ENCODE results near the gene COQ10B. TPM values are rescaled to one million over a fixed set of nuclear protein-coding genes. Genes with fewer than 3 reads are reported as not detected.
"Not testable (repeated sequence)": the region's sequence is repeated elsewhere in the genome, so short reads cannot be mapped to it uniquely, and the experiment has no call there.

COQ10B gene
- total RNA-seq, 2 donors from 2014 or later = 15.8 to 20.1 TPM

DNA sequence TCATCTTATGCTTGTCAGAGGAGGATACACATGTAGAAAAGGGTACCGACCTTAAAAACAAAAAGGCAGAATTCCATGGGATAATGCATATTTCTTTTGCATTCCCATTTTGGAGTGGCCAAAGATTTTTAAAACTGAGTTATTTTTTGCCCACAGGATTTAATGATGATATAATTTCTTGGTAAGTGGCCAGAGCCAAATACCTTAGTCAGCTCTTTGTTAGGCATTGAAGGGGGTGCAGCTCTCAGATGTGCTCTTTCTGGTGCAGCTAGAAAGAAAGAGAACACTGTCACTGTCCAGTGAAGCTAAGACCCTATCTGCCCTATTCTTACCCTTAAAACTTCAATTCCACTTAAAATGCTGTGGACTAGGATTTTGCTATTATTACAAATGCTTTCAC is 10.8 kb downstream of the COQ10B start:
- Mint-ChIP-seq H3K9me3 (no peaks in the 10 kb centered on the region), H3K27ac (no peak overlapping the region), H3K27me3 (no peaks in the 10 kb centered on the region), H3K4me3 (no peak overlapping the region), H3K36me3 (ENCODE audit: low read depth) (peaks cover 91% of the 10 kb centered on the region), H3K4me1 (peaks cover 4% of the 10 kb centered on the region)
- ATAC-seq (replicated peaks) = no peak

DNA sequence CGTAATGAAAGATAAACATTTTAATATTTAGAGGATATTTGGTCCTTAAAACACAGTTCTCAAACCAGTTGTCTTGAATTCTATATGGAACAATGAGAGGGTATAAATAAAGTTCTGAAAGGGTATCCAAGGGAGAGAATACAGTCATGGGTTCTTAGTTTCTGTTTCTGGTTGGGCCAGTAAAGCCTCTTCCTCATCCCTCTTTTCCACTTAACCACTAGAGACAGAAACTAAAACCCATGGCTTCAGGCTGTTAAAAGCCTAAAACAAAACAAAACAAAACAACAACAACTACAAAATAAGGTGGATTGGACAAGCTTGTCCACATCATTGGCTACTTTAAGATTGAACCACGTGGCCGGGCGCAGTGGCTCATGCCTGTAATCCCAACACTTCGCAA is 18.8 kb downstream of the COQ10B start:
- H3K9me3 Mint-ChIP-seq = no peaks in the 10 kb centered on the region
- peak overlapping the region; percentile 48 for H3K27ac Mint-ChIP-seq
- peaks cover 91% of the 10 kb centered on the region for H3K36me3 Mint-ChIP-seq (ENCODE audit: low read depth)
- no peak for ATAC-seq (replicated peaks)
- H3K4me3 Mint-ChIP-seq = no peak overlapping the region
- no peaks in the 10 kb centered on the region for H3K27me3 Mint-ChIP-seq
- H3K4me1 Mint-ChIP-seq = no peaks in the 10 kb centered on the region

DNA sequence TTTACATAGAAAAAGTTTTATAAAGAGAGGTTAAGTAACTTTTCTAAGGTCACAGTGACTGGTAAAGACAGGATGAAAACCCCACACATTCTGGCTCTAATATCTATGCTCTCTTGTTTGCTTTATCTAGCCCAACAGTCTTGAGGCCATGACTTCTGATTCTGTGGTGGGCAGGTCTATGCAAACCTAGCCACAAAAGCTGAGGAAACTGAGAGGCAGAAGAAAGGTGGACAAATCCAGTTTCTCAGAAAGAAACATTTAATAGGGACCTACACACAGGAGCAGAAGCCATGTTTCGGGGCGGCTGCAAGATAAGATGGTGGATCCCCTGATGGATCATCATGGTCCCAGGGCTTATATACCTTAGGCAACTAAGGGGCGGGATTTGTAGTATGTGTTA is 24.4 kb downstream of the COQ10B start:
- H3K27ac Mint-ChIP-seq = peak overlapping the region; percentile 61
- no peak for ATAC-seq (replicated peaks)
- H3K9me3 Mint-ChIP-seq = no peaks in the 10 kb centered on the region
- H3K4me1 Mint-ChIP-seq = peaks cover 8% of the 10 kb centered on the region
- no peaks in the 10 kb centered on the region for H3K27me3 Mint-ChIP-seq
- peaks cover 68% of the 10 kb centered on the region for H3K36me3 Mint-ChIP-seq (ENCODE audit: low read depth)
- H3K4me3 Mint-ChIP-seq = no peak overlapping the region

- peaks cover 9% of the 10 kb centered on the region for H3K4me1 Mint-ChIP-seq
- ATAC-seq (replicated peaks) = no peak
- H3K9me3 Mint-ChIP-seq = no peaks in the 10 kb centered on the region
- H3K4me3 Mint-ChIP-seq = no peak overlapping the region
- H3K27me3 Mint-ChIP-seq = no peaks in the 10 kb centered on the region
- H3K36me3 Mint-ChIP-seq (ENCODE audit: low read depth) = peaks cover 66% of the 10 kb centered on the region
- H3K27ac Mint-ChIP-seq = no peak overlapping the region
Measured at GRCh38 chr2:197480165-197481036, 27.0 kb downstream of the COQ10B start.

DNA sequence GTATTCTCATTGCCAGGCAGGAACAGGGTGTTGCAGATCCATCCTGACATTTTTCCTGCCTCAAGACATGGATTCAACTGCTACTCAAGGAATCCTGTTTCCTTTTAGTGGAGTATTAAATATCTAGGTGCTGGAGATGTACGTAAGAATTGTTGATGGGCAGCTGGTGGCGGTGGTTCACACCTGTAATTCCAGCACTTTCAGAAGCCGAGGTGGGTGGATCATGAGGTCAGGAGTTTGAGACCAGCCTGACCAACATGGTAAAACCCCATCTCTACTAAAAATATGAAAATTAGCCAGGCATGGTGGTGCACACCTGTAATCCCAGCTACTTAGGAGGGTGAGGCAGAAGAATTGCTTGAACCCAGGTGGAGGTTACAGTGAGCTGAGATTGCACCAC is 30.9 kb downstream of the COQ10B start:
- not testable (repeated sequence) for H3K27me3 Mint-ChIP-seq; H3K9me3 Mint-ChIP-seq; H3K27ac Mint-ChIP-seq; ATAC-seq (replicated peaks); H3K4me3 Mint-ChIP-seq; H3K4me1 Mint-ChIP-seq
- peaks cover 71% of the 10 kb centered on the region for H3K36me3 Mint-ChIP-seq (ENCODE audit: low read depth)

DNA sequence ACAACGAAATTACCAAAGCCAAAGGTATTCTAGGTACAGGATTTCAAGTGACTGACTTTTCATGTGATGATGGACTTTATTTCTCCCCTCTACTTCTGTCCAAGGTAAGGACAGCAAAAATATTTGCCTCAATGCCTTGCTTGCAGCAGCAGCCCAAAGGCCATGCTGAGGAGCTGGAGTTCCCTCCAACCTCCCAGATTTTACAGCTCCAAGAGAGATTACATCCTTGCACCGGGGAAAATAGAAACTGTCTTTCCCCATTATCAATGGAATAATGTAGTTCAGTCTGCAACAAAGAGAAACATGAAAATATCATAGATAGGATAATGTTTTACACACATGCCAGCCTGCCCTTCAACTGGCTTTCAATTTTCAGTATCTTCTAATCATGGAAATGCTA is 32.8 kb downstream of the COQ10B start:
- Mint-ChIP-seq H3K27me3 (no peaks in the 10 kb centered on the region), H3K4me3 (no peak overlapping the region), H3K36me3 (ENCODE audit: low read depth) (peaks cover 79% of the 10 kb centered on the region), H3K4me1 (peaks cover 5% of the 10 kb centered on the region), H3K27ac (peak overlapping the region; percentile 78), H3K9me3 (no peaks in the 10 kb centered on the region)
- no peak for ATAC-seq (replicated peaks)

- no peak overlapping the region for H3K4me3 Mint-ChIP-seq
- ATAC-seq (replicated peaks) = no peak
- H3K27ac Mint-ChIP-seq = no peak overlapping the region
- no peaks in the 10 kb centered on the region for H3K27me3 Mint-ChIP-seq
- peaks cover 5% of the 10 kb centered on the region for H3K4me1 Mint-ChIP-seq
- H3K36me3 Mint-ChIP-seq (ENCODE audit: low read depth) = peaks cover 91% of the 10 kb centered on the region
- H3K9me3 Mint-ChIP-seq = no peaks in the 10 kb centered on the region
Measured at GRCh38 chr2:197487385-197487784, 34.0 kb downstream of the COQ10B start.

DNA sequence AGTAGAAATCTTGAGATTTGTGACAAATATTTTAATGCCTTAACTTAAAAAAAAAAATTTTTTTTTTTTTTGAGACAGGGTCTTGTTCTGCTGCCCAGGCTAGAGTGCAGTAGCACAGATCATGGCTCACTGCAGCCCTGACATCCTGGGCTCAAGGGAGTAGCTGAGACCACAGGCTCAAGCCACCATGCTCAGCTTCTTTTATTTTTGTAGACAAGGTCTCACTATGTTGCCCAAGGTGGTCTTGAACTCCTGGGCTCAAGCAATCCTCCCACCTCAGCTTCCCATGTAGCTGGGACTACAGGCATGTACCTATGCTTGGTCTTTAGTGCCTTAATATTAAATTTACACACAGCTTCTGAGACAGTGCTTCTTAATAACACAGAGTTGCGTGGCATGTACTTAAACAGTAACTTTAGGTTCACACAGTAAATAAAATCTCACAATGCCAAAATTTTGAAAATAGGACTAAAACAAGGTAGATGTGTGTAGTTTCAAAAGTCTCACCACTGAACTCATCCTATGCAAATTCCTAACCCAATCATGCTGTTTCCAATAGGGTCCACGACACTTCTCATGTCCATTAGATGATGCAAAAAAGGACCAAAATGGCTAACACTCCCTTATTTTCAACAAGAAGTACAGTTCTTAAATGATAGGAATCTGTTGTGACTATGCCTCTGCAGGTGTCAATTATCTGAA is 42.2 kb downstream of the COQ10B start:
- H3K27ac Mint-ChIP-seq = peak overlapping the region; percentile 28
- peaks cover 13% of the 10 kb centered on the region for H3K4me1 Mint-ChIP-seq
- no peak for ATAC-seq (replicated peaks)
- peaks cover 94% of the 10 kb centered on the region for H3K36me3 Mint-ChIP-seq (ENCODE audit: low read depth)
- H3K4me3 Mint-ChIP-seq = peak overlapping the region; percentile 98
- H3K27me3 Mint-ChIP-seq = no peaks in the 10 kb centered on the region
- H3K9me3 Mint-ChIP-seq = no peaks in the 10 kb centered on the region

DNA sequence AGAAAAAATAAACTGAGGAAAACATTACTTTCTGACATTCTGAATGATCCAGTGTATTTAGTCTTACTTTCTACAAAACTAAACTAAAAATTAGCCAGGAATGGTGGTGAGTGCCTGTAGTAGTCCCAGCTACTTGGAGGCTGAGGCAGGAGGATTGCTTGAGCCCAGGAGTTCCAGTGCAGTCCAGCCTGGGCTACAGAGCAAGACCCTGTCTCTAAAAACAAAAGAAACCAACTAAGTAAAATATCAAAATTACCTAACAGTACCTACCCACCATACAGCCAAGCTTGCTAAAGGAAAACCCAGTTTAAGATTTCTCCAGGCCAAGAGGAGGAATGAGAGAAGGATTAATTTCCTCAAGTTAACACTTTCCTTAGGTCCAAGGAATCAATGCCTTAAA is 43.3 kb downstream of the COQ10B start:
- H3K27me3 Mint-ChIP-seq = no peaks in the 10 kb centered on the region
- H3K9me3 Mint-ChIP-seq = no peaks in the 10 kb centered on the region
- H3K4me1 Mint-ChIP-seq = peaks cover 13% of the 10 kb centered on the region
- no peak for ATAC-seq (replicated peaks)
- H3K4me3 Mint-ChIP-seq = peak overlapping the region; percentile 98
- peak overlapping the region; percentile 28 for H3K27ac Mint-ChIP-seq
- H3K36me3 Mint-ChIP-seq (ENCODE audit: low read depth) = peaks cover 94% of the 10 kb centered on the region

- Mint-ChIP-seq H3K36me3 (ENCODE audit: low read depth) (peaks cover 94% of the 10 kb centered on the region), H3K27ac (peak overlapping the region; percentile 95), H3K4me3 (peak overlapping the region; percentile 98), H3K4me1 (peaks cover 13% of the 10 kb centered on the region), H3K9me3 (no peaks in the 10 kb centered on the region), H3K27me3 (no peaks in the 10 kb centered on the region)
- no peak for ATAC-seq (replicated peaks)
Measured at GRCh38 chr2:197497326-197497725, 44.0 kb downstream of the COQ10B start.

DNA sequence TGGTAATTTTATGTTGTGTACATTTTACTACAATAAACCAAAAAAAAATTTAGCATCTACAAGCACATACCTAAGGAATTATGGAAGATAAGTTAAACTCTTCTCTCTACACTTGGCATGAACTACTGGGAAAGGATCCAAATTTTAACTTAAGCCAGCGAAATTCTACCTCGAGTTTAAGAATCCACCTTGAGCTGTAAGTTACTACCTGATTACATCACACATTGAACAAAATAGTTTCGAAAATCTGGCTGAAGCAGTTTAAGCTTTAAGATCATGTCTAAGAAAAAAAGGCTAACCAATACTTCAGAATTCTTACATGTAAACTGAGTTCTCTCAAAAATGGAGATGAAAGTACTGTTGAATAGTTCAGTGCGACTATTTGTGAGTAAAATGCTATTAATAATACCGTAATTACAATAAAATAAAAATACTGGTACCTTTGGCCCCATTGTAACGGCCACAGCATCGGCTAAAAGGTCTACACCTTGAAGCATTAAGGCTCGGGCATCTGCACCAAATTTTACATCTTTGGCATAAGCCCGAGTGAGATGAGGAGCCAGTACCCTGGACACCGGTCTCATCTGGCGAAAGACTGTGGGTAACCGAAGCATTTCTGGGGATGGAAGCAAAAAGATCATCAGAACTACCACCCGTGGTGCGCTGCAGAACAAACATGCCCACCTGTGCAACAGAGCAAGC is 45.0 kb downstream of the COQ10B start:
- Mint-ChIP-seq H3K4me3 (peak overlapping the region; percentile 98), H3K27me3 (no peaks in the 10 kb centered on the region), H3K4me1 (peaks cover 13% of the 10 kb centered on the region), H3K27ac (peak overlapping the region; percentile 95), H3K36me3 (ENCODE audit: low read depth) (peaks cover 94% of the 10 kb centered on the region), H3K9me3 (no peaks in the 10 kb centered on the region)
- no peak for ATAC-seq (replicated peaks)

GRCh38 chr2:197498937-197499593 is 45.7 kb downstream of the COQ10B start:
- no peaks in the 10 kb centered on the region for H3K9me3 Mint-ChIP-seq
- H3K4me1 Mint-ChIP-seq = peaks cover 13% of the 10 kb centered on the region
- peaks cover 94% of the 10 kb centered on the region for H3K36me3 Mint-ChIP-seq (ENCODE audit: low read depth)
- peak; percentile 22 for ATAC-seq (replicated peaks)
- peak overlapping the region; percentile 98 for H3K4me3 Mint-ChIP-seq
- no peaks in the 10 kb centered on the region for H3K27me3 Mint-ChIP-seq
- H3K27ac Mint-ChIP-seq = peak overlapping the region; percentile 95

DNA sequence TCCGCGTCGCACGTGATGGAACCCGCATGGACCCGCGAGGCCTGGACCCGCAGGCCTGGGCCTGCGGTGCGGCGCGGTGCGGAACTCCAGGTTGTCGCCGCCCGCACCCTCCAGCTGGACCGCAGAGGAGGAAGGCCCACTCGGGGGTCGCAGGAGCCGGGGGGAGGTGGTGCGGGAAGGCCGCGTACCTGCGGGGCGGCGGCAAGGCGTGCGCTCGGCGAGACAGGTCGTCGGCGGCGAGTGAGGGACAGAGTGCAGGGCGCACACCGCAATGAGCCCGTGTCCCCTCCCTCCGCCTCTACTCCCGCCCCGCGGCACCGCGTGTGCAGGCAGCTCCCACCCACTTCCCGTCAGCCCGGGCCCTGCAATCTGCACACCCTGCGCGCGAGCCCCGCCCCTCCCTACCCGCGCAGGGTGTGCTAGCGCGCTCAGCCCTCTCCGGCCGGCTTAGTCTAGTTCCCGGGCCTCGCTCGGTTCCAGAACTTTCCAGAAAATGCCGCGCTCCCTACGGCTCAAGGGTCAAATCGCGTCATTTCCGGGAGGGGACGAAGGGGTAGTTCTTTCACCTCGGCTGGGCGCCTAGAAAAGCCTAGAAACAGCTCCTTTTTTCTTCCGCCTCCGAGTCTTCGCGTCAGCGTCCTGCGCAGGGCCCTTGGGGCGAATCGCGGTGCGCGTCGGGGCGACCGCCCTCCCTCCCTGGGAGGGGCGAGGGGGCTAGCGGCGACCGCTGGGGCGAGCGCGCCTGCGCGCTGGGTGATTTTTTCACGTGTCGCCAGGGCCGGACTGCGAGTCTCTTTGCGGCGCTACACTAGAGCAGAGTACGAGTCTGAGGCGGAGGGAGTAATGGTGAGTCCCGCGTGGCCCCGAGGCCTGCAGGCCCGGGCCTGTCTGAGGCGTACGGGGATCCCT is 46.5 kb downstream of the COQ10B start, which contains the start of the genes HSPD1 and HSPE1:
TSS of gene HSPD1 (minus strand) at position 247 of the 909 bp plus-strand sequence. CDS start 992 bp downstream, outside the sequence.
TSS of gene HSPE1 (plus strand) at position 786 of the 909 bp plus-strand sequence. CDS start at position 844, 58 bp downstream.
- Mint-ChIP-seq H3K36me3 (ENCODE audit: low read depth) (peaks cover 94% of the 10 kb centered on the region), H3K27me3 (no peaks in the 10 kb centered on the region), H3K4me3 (peak within 1 kb of the TSS; percentile 98), H3K4me1 (peaks cover 17% of the 10 kb centered on the region), H3K27ac (peak within 1 kb of the TSS; percentile 95), H3K9me3 (no peaks in the 10 kb centered on the region)
- peak; percentile 88 for ATAC-seq (replicated peaks)
